ENCODE measurements around the gene KIRREL3.

DNA sequence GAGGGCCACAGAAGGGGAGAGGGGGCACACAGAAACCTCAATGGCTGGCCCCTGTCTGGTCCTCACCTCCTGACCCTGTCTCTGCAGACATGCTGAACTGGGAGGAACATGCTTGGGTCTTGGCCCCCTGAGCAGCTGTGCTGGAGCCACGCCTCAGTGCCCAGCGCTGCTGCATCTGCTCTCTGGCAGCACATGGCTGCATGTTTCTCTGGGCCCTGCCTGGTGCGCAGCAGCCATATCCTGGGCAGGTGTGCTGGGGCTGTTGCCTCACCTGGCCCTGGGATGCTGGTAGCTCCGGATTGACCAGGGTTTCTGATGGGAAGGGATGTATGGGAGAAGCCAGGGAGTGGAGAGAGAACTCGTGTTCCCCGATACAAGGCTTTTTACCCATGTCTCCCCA lies 397.1 kb downstream of the KIRREL3 start:
- TF ChIP-seq POLR2A (IDR thresholded peaks at IDR 0.05; ENCODE audit: low read depth, low read length) (no peak), FOS (IDR thresholded peaks at IDR 0.05; ENCODE audit: low read depth, low read length) (no peak), MXI1 (IDR thresholded peaks at IDR 0.05; ENCODE audit: borderline replicate concordance, low read depth, low read length) (no peak), MAFK (IDR thresholded peaks at IDR 0.05; ENCODE audit: low read depth, low read length) (no peak), MAZ (IDR thresholded peaks at IDR 0.05; ENCODE audit: borderline replicate concordance, low read depth, low read length) (no peak), RAD21 (IDR thresholded peaks at IDR 0.05; ENCODE audit: low read length) (no peak)
- TF ChIP-seq, protein P1, sequence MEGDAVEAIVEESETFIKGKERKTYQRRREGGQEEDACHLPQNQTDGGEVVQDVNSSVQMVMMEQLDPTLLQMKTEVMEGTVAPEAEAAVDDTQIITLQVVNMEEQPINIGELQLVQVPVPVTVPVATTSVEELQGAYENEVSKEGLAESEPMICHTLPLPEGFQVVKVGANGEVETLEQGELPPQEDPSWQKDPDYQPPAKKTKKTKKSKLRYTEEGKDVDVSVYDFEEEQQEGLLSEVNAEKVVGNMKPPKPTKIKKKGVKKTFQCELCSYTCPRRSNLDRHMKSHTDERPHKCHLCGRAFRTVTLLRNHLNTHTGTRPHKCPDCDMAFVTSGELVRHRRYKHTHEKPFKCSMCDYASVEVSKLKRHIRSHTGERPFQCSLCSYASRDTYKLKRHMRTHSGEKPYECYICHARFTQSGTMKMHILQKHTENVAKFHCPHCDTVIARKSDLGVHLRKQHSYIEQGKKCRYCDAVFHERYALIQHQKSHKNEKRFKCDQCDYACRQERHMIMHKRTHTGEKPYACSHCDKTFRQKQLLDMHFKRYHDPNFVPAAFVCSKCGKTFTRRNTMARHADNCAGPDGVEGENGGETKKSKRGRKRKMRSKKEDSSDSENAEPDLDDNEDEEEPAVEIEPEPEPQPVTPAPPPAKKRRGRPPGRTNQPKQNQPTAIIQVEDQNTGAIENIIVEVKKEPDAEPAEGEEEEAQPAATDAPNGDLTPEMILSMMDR (conservative IDR thresholded peaks at IDR 0.05; ENCODE audit: low read depth, low read length): no peak
- TF ChIP-seq, protein P2, sequence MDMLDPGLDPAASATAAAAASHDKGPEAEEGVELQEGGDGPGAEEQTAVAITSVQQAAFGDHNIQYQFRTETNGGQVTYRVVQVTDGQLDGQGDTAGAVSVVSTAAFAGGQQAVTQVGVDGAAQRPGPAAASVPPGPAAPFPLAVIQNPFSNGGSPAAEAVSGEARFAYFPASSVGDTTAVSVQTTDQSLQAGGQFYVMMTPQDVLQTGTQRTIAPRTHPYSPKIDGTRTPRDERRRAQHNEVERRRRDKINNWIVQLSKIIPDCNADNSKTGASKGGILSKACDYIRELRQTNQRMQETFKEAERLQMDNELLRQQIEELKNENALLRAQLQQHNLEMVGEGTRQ (IDR thresholded peaks at IDR 0.05; ENCODE audit: low read depth, low read length): no peak

Data from IMR-90 (cell line).